ENCODE data around the gene FIZ1.

FIZ1 gene

GRCh38 chr19:55640577-55641425 is 41.5 kb upstream of the FIZ1 start, which contains the start of gene ZNF580 (continued):
- TF ChIP-seq YY2 (tag by site-specific recombination; IDR thresholded peaks at IDR 0.05) (no peak), ZNF677 (tag by site-specific recombination; IDR thresholded peaks at IDR 0.05) (no peak), ZNF629 (tag by site-specific recombination; IDR thresholded peaks at IDR 0.05) (no peak), HOXC10 (CRISPR knock-in tag; IDR thresholded peaks at IDR 0.05) (peak; percentile 63; the same call in 1 of the 2 replicates), ZNF670 (tag by site-specific recombination; IDR thresholded peaks at IDR 0.05; ENCODE audit: low read depth) (no peak), ZNF555 (tag by site-specific recombination; conservative IDR thresholded peaks at IDR 0.05) (no peak), PRDM2 (tag by site-specific recombination; IDR thresholded peaks at IDR 0.05; ENCODE audit: borderline replicate concordance) (no peak), ZBTB20 (tag by site-specific recombination; IDR thresholded peaks at IDR 0.05) (no peak), ZNF174 (tag by site-specific recombination; IDR thresholded peaks at IDR 0.05) (no peak), ZNF626 (tag by site-specific recombination; IDR thresholded peaks at IDR 0.05) (no peak), ZSCAN30 (tag by site-specific recombination; IDR thresholded peaks at IDR 0.05) (peak; percentile 54; the same call in 1 of the 2 replicates), ZNF660 (tag by site-specific recombination; IDR thresholded peaks at IDR 0.05) (peak; percentile 47; the same call in 1 of the 2 replicates), IKZF3 (tag by site-specific recombination; IDR thresholded peaks at IDR 0.05) (peak; percentile 66), ZNF354C (tag by site-specific recombination; IDR thresholded peaks at IDR 0.05; ENCODE audit: borderline replicate concordance, low read depth) (no peak), ZNF549 (tag by site-specific recombination; IDR thresholded peaks at IDR 0.05) (no peak), ZNF155 (tag by site-specific recombination; IDR thresholded peaks at IDR 0.05) (no peak), ZNF521 (tag by site-specific recombination; IDR thresholded peaks at IDR 0.05) (no peak), ZNF394 (tag by site-specific recombination; IDR thresholded peaks at IDR 0.05; ENCODE audit: borderline replicate concordance) (no peak), RBAK (tag by site-specific recombination; IDR thresholded peaks at IDR 0.05) (no peak), ZNF266 (tag by site-specific recombination; IDR thresholded peaks at IDR 0.05; ENCODE audit: low read depth) (no peak), ZNF433 (tag by site-specific recombination; IDR thresholded peaks at IDR 0.05; ENCODE audit: low read depth) (no peak), GLI2 (tag by site-specific recombination; IDR thresholded peaks at IDR 0.05; ENCODE audit: borderline replicate concordance, low read depth) (no peak), ZNF239 (tag by site-specific recombination; IDR thresholded peaks at IDR 0.05) (no peak), ZNF48 (tag by site-specific recombination; IDR thresholded peaks at IDR 0.05) (no peak)
- TF ChIP-seq, protein P1, sequence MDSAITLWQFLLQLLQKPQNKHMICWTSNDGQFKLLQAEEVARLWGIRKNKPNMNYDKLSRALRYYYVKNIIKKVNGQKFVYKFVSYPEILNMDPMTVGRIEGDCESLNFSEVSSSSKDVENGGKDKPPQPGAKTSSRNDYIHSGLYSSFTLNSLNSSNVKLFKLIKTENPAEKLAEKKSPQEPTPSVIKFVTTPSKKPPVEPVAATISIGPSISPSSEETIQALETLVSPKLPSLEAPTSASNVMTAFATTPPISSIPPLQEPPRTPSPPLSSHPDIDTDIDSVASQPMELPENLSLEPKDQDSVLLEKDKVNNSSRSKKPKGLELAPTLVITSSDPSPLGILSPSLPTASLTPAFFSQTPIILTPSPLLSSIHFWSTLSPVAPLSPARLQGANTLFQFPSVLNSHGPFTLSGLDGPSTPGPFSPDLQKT (IDR thresholded peaks at IDR 0.05; ENCODE audit: borderline replicate concordance, low read depth, low read length), result no peak
- TF ChIP-seq, protein P2, sequence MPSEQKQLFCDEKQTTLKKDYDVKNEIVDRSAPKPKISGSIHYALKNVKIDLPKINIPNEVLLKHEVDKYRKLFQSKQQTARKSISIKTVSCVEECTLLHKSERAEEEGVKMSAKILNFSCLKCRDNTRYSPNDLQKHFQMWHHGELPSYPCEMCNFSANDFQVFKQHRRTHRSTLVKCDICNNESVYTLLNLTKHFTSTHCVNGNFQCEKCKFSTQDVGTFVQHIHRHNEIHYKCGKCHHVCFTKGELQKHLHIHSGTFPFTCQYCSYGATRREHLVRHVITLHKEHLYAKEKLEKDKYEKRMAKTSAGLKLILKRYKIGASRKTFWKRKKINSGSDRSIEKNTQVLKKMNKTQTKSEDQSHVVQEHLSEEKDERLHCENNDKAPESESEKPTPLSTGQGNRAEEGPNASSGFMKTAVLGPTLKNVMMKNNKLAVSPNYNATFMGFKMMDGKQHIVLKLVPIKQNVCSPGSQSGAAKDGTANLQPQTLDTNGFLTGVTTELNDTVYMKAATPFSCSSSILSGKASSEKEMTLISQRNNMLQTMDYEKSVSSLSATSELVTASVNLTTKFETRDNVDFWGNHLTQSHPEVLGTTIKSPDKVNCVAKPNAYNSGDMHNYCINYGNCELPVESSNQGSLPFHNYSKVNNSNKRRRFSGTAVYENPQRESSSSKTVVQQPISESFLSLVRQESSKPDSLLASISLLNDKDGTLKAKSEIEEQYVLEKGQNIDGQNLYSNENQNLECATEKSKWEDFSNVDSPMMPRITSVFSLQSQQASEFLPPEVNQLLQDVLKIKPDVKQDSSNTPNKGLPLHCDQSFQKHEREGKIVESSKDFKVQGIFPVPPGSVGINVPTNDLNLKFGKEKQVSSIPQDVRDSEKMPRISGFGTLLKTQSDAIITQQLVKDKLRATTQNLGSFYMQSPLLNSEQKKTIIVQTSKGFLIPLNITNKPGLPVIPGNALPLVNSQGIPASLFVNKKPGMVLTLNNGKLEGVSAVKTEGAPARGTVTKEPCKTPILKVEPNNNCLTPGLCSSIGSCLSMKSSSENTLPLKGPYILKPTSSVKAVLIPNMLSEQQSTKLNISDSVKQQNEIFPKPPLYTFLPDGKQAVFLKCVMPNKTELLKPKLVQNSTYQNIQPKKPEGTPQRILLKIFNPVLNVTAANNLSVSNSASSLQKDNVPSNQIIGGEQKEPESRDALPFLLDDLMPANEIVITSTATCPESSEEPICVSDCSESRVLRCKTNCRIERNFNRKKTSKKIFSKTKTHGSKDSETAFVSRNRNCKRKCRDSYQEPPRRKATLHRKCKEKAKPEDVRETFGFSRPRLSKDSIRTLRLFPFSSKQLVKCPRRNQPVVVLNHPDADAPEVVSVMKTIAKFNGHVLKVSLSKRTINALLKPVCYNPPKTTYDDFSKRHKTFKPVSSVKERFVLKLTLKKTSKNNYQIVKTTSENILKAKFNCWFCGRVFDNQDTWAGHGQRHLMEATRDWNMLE (tag by site-specific recombination; conservative IDR thresholded peaks at IDR 0.05; ENCODE audit: low read depth), result no peak

All from HEK293 (cell line).